Fibroblast of lung (primary cell): ENCODE data around the gene TSSC4. TPM values are rescaled to one million over a fixed set of nuclear protein-coding genes. Genes with fewer than 3 reads are reported as not detected.

Experiments used
- DNase-seq, 2 donors: peaks; one replicate each; pipeline versions ENCODE4 v3.0.0 to v3.0.0-alpha.2; 2010; ENCODE audit warnings: low read depth in 2 of 2
- H2AFZ ChIP-seq: 2 replicates; pipeline ENCODE4 v1.5.1; 2012; ENCODE audit warnings: low read length, control low read depth, inconsistent platforms
- H3K27ac ChIP-seq: 2 replicates; pipeline ENCODE4 v1.5.1; 2011; ENCODE audit warnings: low read length, control low read depth; ENCODE audit not compliant: insufficient read depth
- H3K27me3 ChIP-seq: 2 replicates; pipeline ENCODE4 v1.5.1; 2011; ENCODE audit warnings: mild to moderate bottlenecking, low read length; ENCODE audit not compliant: control insufficient read depth, insufficient read depth
- H3K36me3 ChIP-seq: 2 replicates; pipeline ENCODE4 v1.5.1; 2011; ENCODE audit warnings: low read length; ENCODE audit not compliant: control insufficient read depth, insufficient read depth
- H3K4me1 ChIP-seq: 2 replicates; pipeline ENCODE4 v1.5.1; 2011; ENCODE audit warnings: low read length; ENCODE audit not compliant: control insufficient read depth, insufficient read depth; ENCODE audit errors: extremely low read depth
- H3K4me2 ChIP-seq: 2 replicates; pipeline ENCODE4 v1.5.1; 2011; ENCODE audit warnings: low read length, control low read depth; ENCODE audit not compliant: insufficient read depth; ENCODE audit errors: extremely low read depth
- H3K4me3 ChIP-seq, 4 experiments: fragments of 200-600 bp in 1 of 4; sonication (generic) in 1 of 4; replicated peaks in 1 of 4; 2 replicates each; pipeline ENCODE4 v1.5.1; 2011 to 2016; ENCODE audit warnings: low read length in 4 of 4, low read depth in 3 of 4, mild to moderate bottlenecking in 3 of 4, control low read depth in 2 of 4, inconsistent platforms in 1 of 4, mixed read lengths in 1 of 4; ENCODE audit not compliant: insufficient read depth in 1 of 4; ENCODE audit errors: control extremely low read depth in 1 of 4
- H3K79me2 ChIP-seq: 2 replicates; pipeline ENCODE4 v1.5.1; 2012; ENCODE audit warnings: mild to moderate bottlenecking, low read length, inconsistent platforms; ENCODE audit not compliant: control insufficient read depth, insufficient read depth
- H3K9ac ChIP-seq: 2 replicates; pipeline ENCODE4 v1.5.1; 2011; ENCODE audit warnings: mild to moderate bottlenecking, low read length, control low read depth; ENCODE audit not compliant: insufficient read depth
- H3K9me3 ChIP-seq: 2 replicates; pipeline ENCODE4 v1.5.1; 2012; ENCODE audit warnings: low read depth, low read length; ENCODE audit not compliant: control insufficient read depth, insufficient read depth
- H4K20me1 ChIP-seq: 2 replicates; pipeline ENCODE4 v1.5.1; 2011; ENCODE audit warnings: low read length; ENCODE audit not compliant: control insufficient read depth, insufficient read depth; ENCODE audit errors: extremely low read depth
- CTCF ChIP-seq, 2 donors: IDR thresholded peaks in 1 of 2; conservative IDR thresholded peaks in 1 of 2; 1 replicate in 1 of 2; 2 replicates in 1 of 2; pipeline ENCODE4 v1.5.1; 2011 to 2012; ENCODE audit warnings: low read length in 2 of 2, control low read depth in 1 of 2, inconsistent platforms in 1 of 2, low read depth in 1 of 2, mild to moderate bottlenecking in 1 of 2
- EZH2 ChIP-seq: IDR thresholded peaks from 2 replicates; pipeline ENCODE4 v1.5.1; 2012; ENCODE audit warnings: low read length, control low read depth, mild to moderate bottlenecking; ENCODE audit errors: missing control alignments
- polyA plus RNA-seq, 2 donors: library from polyadenylated mRNA; depleted of rRNA in 1 of 2; stranded (reverse) in 1 of 2; unstranded in 1 of 2; fragments of >200 nt; gene quantifications; 2 replicates each; pipeline ENCODE4 v1.2.1, GENCODE V29; 2011 to 2012; ENCODE audit warnings: missing spikeins in 1 of 2
- total RNA-seq: library from RNA; depleted of rRNA; stranded (reverse); fragments of >200 nt; gene quantifications from 2 replicates; pipeline ENCODE4 v1.2.1, GENCODE V29; 2014

The TSSC4 gene
- total and polyA plus RNA-seq, 2 donors (not counting 1 experiment from before 2014, with no cell fraction given) = 8.8 to 48.7 TPM

- H3K79me2 ChIP-seq = no peaks in the 10 kb centered on the region
- H3K36me3 ChIP-seq = no peaks in the 10 kb centered on the region
- H4K20me1 ChIP-seq = no peaks in the 10 kb centered on the region
- H3K27me3 ChIP-seq = peaks cover 5% of the 10 kb centered on the region
- H3K9me3 ChIP-seq = no peaks in the 10 kb centered on the region
- H3K4me3 ChIP-seq = no peak overlapping the region
- no peak overlapping the region for H3K27ac ChIP-seq
- no peak overlapping the region for H3K4me2 ChIP-seq
- TF ChIP-seq EZH2 (no peak), CTCF (conservative IDR thresholded peaks at IDR 0.05 in 1 of 2, IDR thresholded peaks at IDR 0.05 in 1 of 2; ENCODE audit: low read depth in 1 of 2, low read length in 2 of 2) (no peak)
- no peak overlapping the region for H3K9ac ChIP-seq
- H2AFZ ChIP-seq = no peak overlapping the region
- H3K4me1 ChIP-seq = no peaks in the 10 kb centered on the region
- no peak for DNase-seq
Measured at GRCh38 chr11:2412323-2412722, 11.8 kb downstream of the TSSC4 start.

- TF ChIP-seq CTCF (conservative IDR thresholded peaks at IDR 0.05 in 1 of 2, IDR thresholded peaks at IDR 0.05 in 1 of 2; ENCODE audit: low read depth in 1 of 2, low read length in 2 of 2) = no peak
- TF ChIP-seq EZH2 = no peak
- no peaks in the 10 kb centered on the region for H3K36me3 ChIP-seq
- H3K4me3 ChIP-seq = no peak overlapping the region
Measured at GRCh38 chr11:2413742-2414579, 13.4 kb downstream of the TSSC4 start.

GRCh38 chr11:2414616-2415015 lies 14.1 kb downstream of the TSSC4 start:
- H2AFZ ChIP-seq = no peak overlapping the region
- no peak overlapping the region for H3K4me2 ChIP-seq
- H3K4me3 ChIP-seq = no peak overlapping the region
- no peak overlapping the region for H3K27ac ChIP-seq
- no peaks in the 10 kb centered on the region for H3K79me2 ChIP-seq
- no peak overlapping the region for H3K9ac ChIP-seq
- no peaks in the 10 kb centered on the region for H3K4me1 ChIP-seq
- H4K20me1 ChIP-seq = no peaks in the 10 kb centered on the region
- no peaks in the 10 kb centered on the region for H3K36me3 ChIP-seq
- DNase-seq = no peak
- H3K9me3 ChIP-seq = no peaks in the 10 kb centered on the region
- H3K27me3 ChIP-seq = no peaks in the 10 kb centered on the region
- no peak for TF ChIP-seq EZH2
- TF ChIP-seq CTCF (conservative IDR thresholded peaks at IDR 0.05 in 1 of 2, IDR thresholded peaks at IDR 0.05 in 1 of 2; ENCODE audit: low read depth in 1 of 2, low read length in 2 of 2) = no peak

More at GRCh38 chr11:2413742-2414579, 13.4 kb downstream of the TSSC4 start:
- Histone ChIP-seq H3K9me3 (no peaks in the 10 kb centered on the region), H3K27ac (no peak overlapping the region), H3K79me2 (no peaks in the 10 kb centered on the region), H3K9ac (no peak overlapping the region), H4K20me1 (no peaks in the 10 kb centered on the region), H3K4me1 (no peaks in the 10 kb centered on the region), H3K27me3 (no peaks in the 10 kb centered on the region), H2AFZ (no peak overlapping the region), H3K4me2 (no peak overlapping the region)
- DNase-seq = no peak
